ENCODE results near the gene IL1RAPL1.
"Not testable (repeated sequence)": the region's sequence is repeated elsewhere in the genome, so short reads cannot be mapped to it uniquely, and the experiment has no call there.

Gene IL1RAPL1

DNA sequence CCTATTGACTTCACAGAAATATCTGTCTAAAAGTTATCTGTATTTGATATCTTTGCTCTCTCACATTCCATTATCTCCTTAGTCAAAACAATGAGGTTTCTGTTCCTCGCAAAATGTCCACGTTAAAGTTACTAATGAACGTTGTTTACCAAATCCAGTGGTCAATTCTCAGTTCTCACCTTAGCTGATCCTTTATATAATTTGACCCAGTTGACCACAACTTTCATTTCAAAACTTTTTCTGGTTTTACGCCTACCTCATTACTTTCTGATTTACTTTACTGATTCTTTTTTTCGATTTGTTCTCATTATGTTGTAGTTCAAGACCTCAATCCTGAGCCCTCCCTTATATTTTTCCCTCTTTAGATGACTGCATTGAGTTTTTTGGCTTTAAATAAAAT lies 186.6 kb downstream of the IL1RAPL1 start:
- no peak for DNase-seq (ENCODE audit: low read depth in 2 of 2)

DNA sequence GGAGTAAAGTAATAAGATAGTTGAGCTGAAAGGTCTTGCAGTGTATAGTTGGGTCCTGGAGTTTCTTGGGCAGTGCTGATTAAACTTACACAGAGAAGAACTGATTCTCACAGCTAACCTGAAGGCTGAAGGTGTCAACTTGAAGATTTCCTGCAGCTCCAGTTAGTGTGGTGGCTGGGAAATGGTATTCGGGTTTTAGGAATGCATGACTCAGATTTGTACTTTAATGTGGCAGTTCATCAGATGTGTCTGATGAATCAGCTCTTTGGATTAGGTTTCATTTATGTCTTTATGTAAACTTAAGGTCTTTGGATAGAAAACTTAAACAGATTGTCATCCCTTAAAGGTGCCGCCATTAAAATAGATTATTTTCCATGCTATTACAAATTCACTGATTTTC lies 200.0 kb downstream of the IL1RAPL1 start:
- DNase-seq (ENCODE audit: low read depth in 2 of 2): no peak

DNA sequence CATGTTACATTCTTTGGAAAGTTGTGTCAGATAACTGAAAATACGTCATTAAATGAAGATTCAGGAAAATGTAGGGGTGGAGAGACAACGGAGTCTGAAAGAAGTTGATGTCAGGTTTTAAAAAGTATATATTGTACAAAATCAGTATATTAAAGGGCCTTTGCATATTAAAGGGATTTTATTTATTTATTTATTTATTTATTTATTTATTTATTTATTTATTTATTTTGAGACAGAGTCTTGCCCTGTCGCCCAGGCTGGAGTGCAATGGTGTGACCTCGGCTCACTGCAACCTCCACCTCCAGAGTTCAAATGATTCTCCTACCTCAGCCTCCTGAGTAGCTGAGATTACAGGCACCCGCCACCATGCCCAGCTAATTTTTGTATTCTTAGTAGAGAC lies 213.4 kb downstream of the IL1RAPL1 start:
- DNase-seq (ENCODE audit: low read depth in 2 of 2): not testable (repeated sequence)

GRCh38 chrX:28802625-28803024 lies 215.4 kb downstream of the IL1RAPL1 start:
- no peak for DNase-seq (ENCODE audit: low read depth in 2 of 2)

DNA sequence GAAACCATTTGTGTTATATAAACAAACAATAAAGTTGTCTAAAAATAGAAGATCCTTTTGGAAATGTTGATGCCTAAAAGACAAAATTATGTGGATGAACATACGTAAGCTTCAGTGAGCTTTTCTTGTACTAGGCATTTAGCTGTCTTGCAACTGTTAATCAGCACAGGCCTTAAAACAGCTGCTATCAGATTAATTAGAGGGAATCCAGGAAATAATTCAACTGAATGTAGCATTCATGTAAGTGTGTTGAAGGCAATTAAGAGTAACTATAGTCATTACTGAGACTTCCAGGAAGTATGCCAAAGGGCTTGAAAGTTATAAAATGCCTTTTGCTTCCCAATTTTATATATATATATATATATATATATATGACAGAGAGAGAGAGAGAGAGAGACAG lies 248.7 kb downstream of the IL1RAPL1 start:
- DNase-seq (ENCODE audit: low read depth in 2 of 2): no peak

- no peak for DNase-seq (ENCODE audit: low read depth in 2 of 2)
These were observed 256.6 kb downstream of the IL1RAPL1 start for GRCh38 chrX:28843817-28844216.

DNA sequence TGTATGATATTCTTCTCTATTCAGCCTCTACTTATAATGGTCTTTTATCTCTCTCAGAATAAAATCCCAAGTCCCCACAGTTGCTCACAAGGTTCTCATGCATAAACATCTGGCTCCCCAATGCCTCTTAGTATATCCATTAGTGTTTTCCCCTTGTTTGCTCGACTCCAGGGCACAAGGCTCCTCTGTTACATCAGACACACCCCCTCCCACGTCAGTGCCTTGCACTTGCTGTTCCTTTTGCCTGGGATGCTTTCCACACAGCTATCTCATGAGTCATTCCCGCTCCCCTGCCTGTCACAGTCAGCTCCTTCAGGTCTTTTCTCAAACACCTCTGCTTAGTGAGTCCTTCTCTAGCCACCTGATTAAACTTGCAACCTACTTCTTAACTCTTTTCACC lies 260.2 kb downstream of the IL1RAPL1 start:
- no peak for DNase-seq (ENCODE audit: low read depth in 2 of 2)

DNA sequence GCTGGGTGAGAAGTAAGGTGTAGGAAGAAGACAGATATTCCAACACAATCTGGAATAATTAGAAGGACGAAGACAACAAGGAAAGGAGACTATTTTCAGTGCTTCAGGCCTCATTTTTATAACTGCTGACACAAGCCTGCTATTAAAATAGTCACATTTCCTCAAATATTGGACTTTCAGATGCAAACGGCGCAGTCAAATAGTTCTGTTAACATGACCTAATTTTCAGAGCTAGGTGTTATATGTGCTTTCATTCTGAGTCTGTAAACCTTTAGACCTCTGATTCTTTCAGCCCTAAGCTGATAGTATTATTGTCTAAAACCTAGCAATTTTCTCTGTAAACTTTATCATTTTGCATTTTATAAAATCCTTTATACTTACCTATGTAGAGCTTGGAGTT lies 261.5 kb downstream of the IL1RAPL1 start:
- no peak for DNase-seq (ENCODE audit: low read depth in 2 of 2)

DNA sequence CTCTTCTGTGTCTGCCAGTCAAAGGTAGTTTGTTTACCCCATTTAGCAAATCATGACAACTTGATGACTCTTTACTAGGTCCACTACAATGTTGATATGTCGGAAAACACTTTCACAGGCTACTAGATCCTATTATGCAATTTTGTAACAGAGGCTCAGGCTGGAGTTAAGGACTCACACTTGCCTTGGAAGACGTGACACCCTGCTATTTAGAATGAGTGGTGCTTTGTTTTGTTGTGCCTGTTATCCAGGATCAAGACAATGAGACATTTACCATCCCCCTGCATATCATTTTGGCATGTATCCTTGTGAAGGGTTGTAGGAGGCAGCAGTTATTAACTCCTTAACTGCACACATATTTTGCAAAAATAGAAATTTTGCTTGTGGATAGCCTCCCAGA lies 263.7 kb downstream of the IL1RAPL1 start:
- no peak for DNase-seq (ENCODE audit: low read depth in 2 of 2)

DNA sequence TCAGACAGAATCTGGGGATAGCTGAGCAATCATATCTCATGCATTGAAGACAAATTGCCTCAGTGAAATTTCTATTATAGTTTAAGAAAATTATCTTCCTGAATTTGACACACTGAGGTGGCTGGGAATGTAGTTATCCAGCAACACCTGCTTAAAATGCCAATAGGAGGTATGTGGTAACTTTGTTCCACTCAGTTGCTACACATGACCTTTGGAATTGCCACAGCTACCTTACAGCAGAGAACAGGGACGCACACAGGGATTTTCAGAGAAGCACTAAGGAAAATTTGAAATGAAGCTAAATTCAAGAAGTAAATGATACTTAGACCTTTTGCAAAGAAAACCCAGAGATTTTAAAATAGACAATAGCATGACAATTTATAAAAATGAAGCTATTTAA lies 264.6 kb downstream of the IL1RAPL1 start:
- no peak for DNase-seq (ENCODE audit: low read depth in 2 of 2)

- DNase-seq (ENCODE audit: low read depth in 2 of 2): no peak
These were observed 267.4 kb downstream of the IL1RAPL1 start for GRCh38 chrX:28854637-28855036.

DNA sequence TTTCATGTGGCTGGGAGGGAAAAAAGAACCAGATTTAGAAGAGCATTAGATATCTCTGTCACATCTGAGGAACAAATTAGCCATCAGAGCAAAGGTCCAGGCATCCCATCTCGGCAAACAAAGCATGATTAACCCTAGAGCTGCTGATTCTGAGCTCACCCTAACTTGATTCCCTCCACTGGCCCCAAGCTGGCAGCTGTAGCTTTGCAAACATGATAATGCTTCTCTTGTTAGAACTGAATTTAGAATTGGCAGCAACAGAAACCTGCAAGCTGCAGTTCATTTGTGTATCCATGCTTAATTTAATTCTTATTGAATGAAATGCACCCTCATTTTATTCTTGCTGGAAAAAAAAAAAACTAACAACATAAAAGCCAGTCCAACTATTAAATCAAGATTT lies 289.2 kb downstream of the IL1RAPL1 start:
- no peak for DNase-seq (ENCODE audit: low read depth in 2 of 2)

DNA sequence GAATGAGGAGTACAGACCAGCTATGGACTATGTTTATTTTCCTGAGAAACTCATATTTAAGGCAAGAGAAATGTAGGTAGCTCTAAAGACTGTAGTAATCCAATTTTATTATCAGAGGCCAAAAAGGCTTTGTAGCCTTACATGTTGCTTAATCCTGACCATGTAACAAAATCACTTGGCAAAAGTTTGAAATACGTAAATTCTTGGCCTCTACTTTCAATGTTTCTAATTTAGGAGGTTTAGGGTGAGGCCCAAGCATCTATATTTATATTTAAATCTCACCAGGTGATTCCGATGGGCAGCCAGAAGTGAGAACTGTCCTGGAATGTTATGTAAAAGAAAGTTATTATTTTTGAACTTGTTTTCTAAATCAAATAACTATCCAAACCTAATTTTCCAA lies 289.7 kb downstream of the IL1RAPL1 start:
- no peak for DNase-seq (ENCODE audit: low read depth in 2 of 2)

DNA sequence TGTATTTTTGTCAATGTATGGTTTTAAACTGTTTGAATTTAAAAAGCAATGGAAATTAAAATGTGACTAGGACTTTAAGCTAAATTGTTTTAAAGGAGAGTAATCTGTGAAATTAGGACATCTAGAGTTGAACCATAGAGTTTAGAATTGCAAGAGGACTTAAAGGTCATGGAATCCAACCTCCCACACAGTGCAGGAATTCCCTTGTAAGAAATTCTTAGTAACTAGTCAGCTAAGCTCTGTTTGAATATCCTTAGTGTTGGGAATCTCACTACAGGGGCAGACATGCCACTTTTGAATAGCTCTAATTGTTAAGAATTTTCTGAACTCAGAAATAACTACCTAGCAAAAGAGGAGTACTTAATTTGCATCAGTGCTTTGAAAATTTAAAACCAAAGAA lies 292.9 kb downstream of the IL1RAPL1 start:
- DNase-seq (ENCODE audit: low read depth in 2 of 2): no peak

- no peak for DNase-seq (ENCODE audit: low read depth in 2 of 2)
These were observed 297.6 kb downstream of the IL1RAPL1 start for GRCh38 chrX:28884823-28885222.

GRCh38 chrX:28888416-28888815 lies 301.2 kb downstream of the IL1RAPL1 start:
- DNase-seq (ENCODE audit: low read depth in 2 of 2): no peak

- no peak for DNase-seq (ENCODE audit: low read depth in 2 of 2)
These were observed 302.4 kb downstream of the IL1RAPL1 start for GRCh38 chrX:28889591-28890090.

- no peak for DNase-seq (ENCODE audit: low read depth in 2 of 2)
These were observed 314.4 kb downstream of the IL1RAPL1 start for GRCh38 chrX:28901637-28902036.

GRCh38 chrX:28910487-28910886 lies 323.2 kb downstream of the IL1RAPL1 start:
- no peak for DNase-seq (ENCODE audit: low read depth in 2 of 2)

- DNase-seq (ENCODE audit: low read depth in 2 of 2): no peak
These were observed 333.1 kb downstream of the IL1RAPL1 start for GRCh38 chrX:28920153-28920943.

- no peak for DNase-seq (ENCODE audit: low read depth in 2 of 2)
These were observed 334.9 kb downstream of the IL1RAPL1 start for GRCh38 chrX:28922106-28922505.

- DNase-seq (ENCODE audit: low read depth in 2 of 2): no peak
These were observed 359.6 kb downstream of the IL1RAPL1 start for GRCh38 chrX:28946846-28947245.

GRCh38 chrX:28960063-28960462 lies 372.8 kb downstream of the IL1RAPL1 start:
- no peak for DNase-seq (ENCODE audit: low read depth in 2 of 2)

DNA sequence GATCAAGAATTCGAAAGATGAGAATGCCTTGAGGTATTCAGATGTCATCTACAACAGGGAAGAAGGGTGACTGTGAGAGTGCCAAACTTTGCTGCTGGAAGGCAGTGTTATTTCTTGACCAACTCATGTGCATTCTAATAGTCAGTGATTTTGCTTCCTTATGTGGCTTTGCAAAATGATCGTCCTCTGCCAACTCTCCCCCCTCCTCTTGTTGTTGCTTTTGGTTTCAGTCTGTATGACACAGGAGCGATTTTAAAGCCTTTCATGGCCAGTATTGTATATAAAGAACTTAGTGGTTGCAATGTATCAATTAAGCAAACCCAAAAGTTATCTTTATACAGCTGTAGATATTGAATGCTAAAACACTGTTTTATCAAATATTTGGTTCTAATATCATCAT lies 379.1 kb downstream of the IL1RAPL1 start:
- DNase-seq (ENCODE audit: low read depth in 2 of 2): no peak
